DND-41 (cell line): Measurements from ENCODE around the gene DSN1.

ENCODE experiments used
- ATAC-seq: fragments of 200-7000 bp; cut with Tn5 transposase; 3 replicates; pipeline ENCODE4 v1.9.1; 2021; ENCODE audit warnings: low read depth; ENCODE audit not compliant: insufficient read depth
- DNase-seq: peaks from one replicate; pipeline ENCODE4 v3.0.0-alpha.2; 2020
- H2AFZ ChIP-seq: 2 replicates; pipeline ENCODE4 v1.6.0; 2012; ENCODE audit warnings: low read depth, low read length
- H3K27ac ChIP-seq: 2 replicates; pipeline ENCODE4 v1.5.1; 2012; ENCODE audit warnings: low read length, inconsistent platforms
- H3K27me3 ChIP-seq: fragments of 200-600 bp; sonication (generic); 2 replicates; pipeline ENCODE4 v1.6.0; 2012; ENCODE audit warnings: low read length, mild to moderate bottlenecking, inconsistent platforms; ENCODE audit not compliant: insufficient read depth, poor library complexity
- H3K36me3 ChIP-seq: 2 replicates; pipeline ENCODE4 v1.5.1; 2012; ENCODE audit warnings: low read length, inconsistent platforms; ENCODE audit not compliant: insufficient read depth
- H3K4me1 ChIP-seq: 2 replicates; pipeline ENCODE4 v1.5.1; 2012; ENCODE audit warnings: mild to moderate bottlenecking, low read length; ENCODE audit not compliant: insufficient read depth
- H3K4me2 ChIP-seq: 2 replicates; pipeline ENCODE4 v1.6.0; 2012; ENCODE audit warnings: mild to moderate bottlenecking, moderate library complexity, low read length, inconsistent platforms; ENCODE audit not compliant: insufficient read depth
- H3K4me3 ChIP-seq, 2 experiments: fragments of 200-600 bp in 1 of 2; shearing (Covaris generic) in 1 of 2; 2 replicates each; pipeline ENCODE4 v1.5.1; 2012 to 2016; ENCODE audit warnings: inconsistent platforms in 2 of 2, low read length in 2 of 2, mild to moderate bottlenecking in 2 of 2, low read depth in 1 of 2, moderate library complexity in 1 of 2
- H3K79me2 ChIP-seq: 2 replicates; pipeline ENCODE4 v1.6.0; 2012; ENCODE audit warnings: low read length, inconsistent platforms; ENCODE audit not compliant: insufficient read depth
- H3K9ac ChIP-seq: 2 replicates; pipeline ENCODE4 v1.6.0; 2012; ENCODE audit warnings: low read depth, mild to moderate bottlenecking, inconsistent platforms, low read length, moderate library complexity
- H3K9me3 ChIP-seq: 2 replicates; pipeline ENCODE4 v1.5.1; 2012; ENCODE audit warnings: low read length, moderate library complexity, mild to moderate bottlenecking, inconsistent platforms; ENCODE audit not compliant: insufficient read depth, severe bottlenecking
- H4K20me1 ChIP-seq: 2 replicates; pipeline ENCODE4 v1.6.0; 2012; ENCODE audit warnings: low read length; ENCODE audit not compliant: insufficient read depth
- EZH2 ChIP-seq: IDR thresholded peaks from 3 replicates; pipeline ENCODE4 v1.6.1; 2012; ENCODE audit warnings: borderline replicate concordance, low read depth, mild to moderate bottlenecking, moderate library complexity, low read length, inconsistent platforms; ENCODE audit not compliant: severe bottlenecking
- TF ChIP-seq, protein P1 (sequence below): IDR thresholded peaks from 2 replicates; pipeline ENCODE4 v1.5.1; 2012; ENCODE audit warnings: borderline replicate concordance, low read length, moderate library complexity, mild to moderate bottlenecking; ENCODE audit not compliant: poor library complexity, severe bottlenecking; ENCODE audit errors: extremely low read depth

Gene DSN1

DNA sequence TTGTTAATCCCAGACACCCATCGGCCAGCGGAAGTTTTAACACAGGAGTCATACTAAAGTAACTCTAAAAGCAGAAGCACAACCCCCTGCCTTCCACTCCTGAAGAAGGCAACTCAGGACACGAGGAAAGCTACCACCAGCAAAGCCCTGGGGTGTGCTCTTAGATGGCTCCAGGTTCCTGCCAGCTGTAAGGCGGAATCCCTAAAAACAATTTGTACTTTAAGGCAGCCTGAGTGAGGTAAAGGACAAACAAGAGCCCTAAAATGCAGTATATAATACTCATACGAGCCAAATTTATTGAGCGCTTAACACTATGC lies 36.4 kb downstream of the DSN1 start:
- Histone ChIP-seq H2AFZ (no peak overlapping the region), H3K4me3 (no peak overlapping the region), H3K4me1 (peaks cover 23% of the 10 kb centered on the region), H3K9ac (no peak overlapping the region), H3K27me3 (no peaks in the 10 kb centered on the region), H3K4me2 (no peak overlapping the region), H4K20me1 (0 out of 2 replicates have a peak, but pooled peaks cover 2% of the 10 kb centered on the region), H3K79me2 (peaks cover 60% of the 10 kb centered on the region), H3K9me3 (no peaks in the 10 kb centered on the region), H3K27ac (no peak overlapping the region), H3K36me3 (no peaks in the 10 kb centered on the region)
- DNase-seq (no peak), ATAC-seq (no peak)
- no peak for TF ChIP-seq EZH2
- TF ChIP-seq, protein P1, sequence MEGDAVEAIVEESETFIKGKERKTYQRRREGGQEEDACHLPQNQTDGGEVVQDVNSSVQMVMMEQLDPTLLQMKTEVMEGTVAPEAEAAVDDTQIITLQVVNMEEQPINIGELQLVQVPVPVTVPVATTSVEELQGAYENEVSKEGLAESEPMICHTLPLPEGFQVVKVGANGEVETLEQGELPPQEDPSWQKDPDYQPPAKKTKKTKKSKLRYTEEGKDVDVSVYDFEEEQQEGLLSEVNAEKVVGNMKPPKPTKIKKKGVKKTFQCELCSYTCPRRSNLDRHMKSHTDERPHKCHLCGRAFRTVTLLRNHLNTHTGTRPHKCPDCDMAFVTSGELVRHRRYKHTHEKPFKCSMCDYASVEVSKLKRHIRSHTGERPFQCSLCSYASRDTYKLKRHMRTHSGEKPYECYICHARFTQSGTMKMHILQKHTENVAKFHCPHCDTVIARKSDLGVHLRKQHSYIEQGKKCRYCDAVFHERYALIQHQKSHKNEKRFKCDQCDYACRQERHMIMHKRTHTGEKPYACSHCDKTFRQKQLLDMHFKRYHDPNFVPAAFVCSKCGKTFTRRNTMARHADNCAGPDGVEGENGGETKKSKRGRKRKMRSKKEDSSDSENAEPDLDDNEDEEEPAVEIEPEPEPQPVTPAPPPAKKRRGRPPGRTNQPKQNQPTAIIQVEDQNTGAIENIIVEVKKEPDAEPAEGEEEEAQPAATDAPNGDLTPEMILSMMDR, result no peak

DNA sequence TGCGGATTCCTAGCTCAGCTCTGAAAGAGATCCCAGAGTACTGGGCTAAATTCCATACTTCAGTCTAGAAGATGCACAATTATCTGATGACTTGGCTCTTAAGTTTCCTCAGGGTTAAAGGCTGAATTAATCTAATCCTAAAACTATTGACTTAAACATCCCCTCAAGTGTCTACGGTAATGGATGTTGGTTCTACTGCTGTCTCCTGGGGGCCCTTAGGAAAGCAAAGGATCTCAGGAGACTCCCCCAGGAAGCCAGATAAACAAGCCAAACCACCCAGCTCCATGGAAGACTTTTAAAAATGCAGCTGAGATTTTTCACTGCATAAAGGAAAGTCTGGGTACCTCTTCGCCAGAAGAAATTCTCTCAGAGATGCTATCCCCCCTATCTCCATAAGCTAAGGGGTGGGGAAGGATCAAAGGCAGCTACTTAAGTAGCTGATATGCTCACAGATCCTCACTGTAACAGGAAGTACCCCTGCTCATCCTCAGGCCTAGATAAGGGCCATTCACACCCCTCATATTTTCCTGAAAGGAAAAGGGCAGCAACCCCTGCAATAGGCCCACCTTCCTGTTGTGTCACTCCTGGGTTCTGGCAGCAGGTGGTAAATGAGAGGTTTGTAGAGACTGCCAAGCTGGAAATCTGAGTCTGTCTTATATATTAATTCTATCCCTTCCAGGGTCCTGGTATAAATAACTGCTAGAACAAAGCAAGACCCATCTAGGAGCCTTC lies 36.9 kb downstream of the DSN1 start:
- Histone ChIP-seq H3K9ac (no peak overlapping the region), H3K4me3 (no peak overlapping the region), H3K36me3 (no peaks in the 10 kb centered on the region), H3K27me3 (no peaks in the 10 kb centered on the region), H3K4me1 (peaks cover 23% of the 10 kb centered on the region), H2AFZ (no peak overlapping the region), H3K9me3 (no peaks in the 10 kb centered on the region), H4K20me1 (0 out of 2 replicates have a peak, but pooled peaks cover 2% of the 10 kb centered on the region), H3K79me2 (peaks cover 58% of the 10 kb centered on the region), H3K27ac (no peak overlapping the region), H3K4me2 (no peak overlapping the region)
- DNase-seq (no peak), ATAC-seq (no peak)
- TF ChIP-seq, protein P1, result no peak
- no peak for TF ChIP-seq EZH2

DNA sequence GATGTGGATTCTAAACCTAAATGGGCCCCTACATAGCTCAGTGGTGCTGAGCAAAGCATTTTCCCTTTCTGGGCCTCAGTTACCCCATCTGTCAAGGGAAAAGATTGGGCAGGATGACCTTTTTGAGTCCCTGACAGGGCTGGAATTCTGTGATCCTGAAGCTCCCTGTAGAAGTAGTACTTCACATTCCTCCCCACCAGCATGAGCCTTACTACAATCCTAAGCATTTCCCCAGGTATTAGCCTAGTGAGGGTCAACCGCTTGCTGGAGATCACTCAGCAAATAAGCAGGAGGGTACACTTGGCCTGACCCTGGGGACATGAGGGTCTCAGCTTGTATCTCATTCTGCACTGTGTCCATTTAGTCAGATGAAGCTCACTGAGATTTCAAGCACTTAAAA lies 41.1 kb downstream of the DSN1 start:
- Histone ChIP-seq H3K79me2 (peaks cover 60% of the 10 kb centered on the region), H4K20me1 (0 out of 2 replicates have a peak, but pooled peaks cover 8% of the 10 kb centered on the region), H3K9me3 (no peaks in the 10 kb centered on the region), H3K9ac (no peak overlapping the region), H3K4me3 (no peak overlapping the region), H3K27ac (peak overlapping the region; percentile 39), H2AFZ (no peak overlapping the region), H3K36me3 (no peaks in the 10 kb centered on the region), H3K4me1 (peaks cover 23% of the 10 kb centered on the region), H3K4me2 (no peak overlapping the region), H3K27me3 (no peaks in the 10 kb centered on the region)
- no peak for ATAC-seq
- TF ChIP-seq, protein P1, result no peak
- no peak for DNase-seq

DNA sequence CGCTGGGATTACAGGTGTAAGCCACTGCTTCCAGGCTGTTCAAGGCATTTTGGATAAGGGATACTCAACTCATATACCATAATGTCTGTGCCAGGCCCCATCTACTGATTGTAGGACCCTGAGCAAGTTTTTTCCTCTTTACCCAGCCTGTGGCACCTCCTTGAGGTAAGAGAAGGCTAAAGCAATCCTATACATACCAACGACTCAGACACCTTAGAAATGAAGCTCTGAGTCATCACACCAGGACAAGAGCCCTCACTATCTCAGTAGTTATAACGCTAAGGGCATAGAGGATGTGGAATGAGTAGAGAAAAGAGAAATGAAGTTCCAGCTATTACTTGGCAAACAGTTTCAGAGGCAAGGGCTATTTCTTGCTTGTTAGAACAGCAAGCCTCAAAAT lies 44.6 kb downstream of the DSN1 start:
- DNase-seq (no peak), ATAC-seq (peak; percentile 48; the same call in 2 of the 3 replicates)
- Histone ChIP-seq H3K27me3 (no peaks in the 10 kb centered on the region), H4K20me1 (peaks cover 6% of the 10 kb centered on the region; the same call in 1 of the 2 replicates), H3K4me1 (peaks cover 16% of the 10 kb centered on the region), H3K9ac (no peak overlapping the region), H2AFZ (no peak overlapping the region), H3K4me3 (no peak overlapping the region), H3K9me3 (no peaks in the 10 kb centered on the region), H3K4me2 (no peak overlapping the region), H3K27ac (no peak overlapping the region), H3K79me2 (peaks cover 40% of the 10 kb centered on the region), H3K36me3 (no peaks in the 10 kb centered on the region)
- TF ChIP-seq EZH2, result no peak
- TF ChIP-seq, protein P1, result peak; percentile 55
